RPMI8226 (cell line): ENCODE results near the gene MAP4K3.

Experiments used
- DNase-seq: peaks from one replicate; pipeline ENCODE4 v3.0.0-alpha.2; 2015

The MAP4K3 gene

DNA sequence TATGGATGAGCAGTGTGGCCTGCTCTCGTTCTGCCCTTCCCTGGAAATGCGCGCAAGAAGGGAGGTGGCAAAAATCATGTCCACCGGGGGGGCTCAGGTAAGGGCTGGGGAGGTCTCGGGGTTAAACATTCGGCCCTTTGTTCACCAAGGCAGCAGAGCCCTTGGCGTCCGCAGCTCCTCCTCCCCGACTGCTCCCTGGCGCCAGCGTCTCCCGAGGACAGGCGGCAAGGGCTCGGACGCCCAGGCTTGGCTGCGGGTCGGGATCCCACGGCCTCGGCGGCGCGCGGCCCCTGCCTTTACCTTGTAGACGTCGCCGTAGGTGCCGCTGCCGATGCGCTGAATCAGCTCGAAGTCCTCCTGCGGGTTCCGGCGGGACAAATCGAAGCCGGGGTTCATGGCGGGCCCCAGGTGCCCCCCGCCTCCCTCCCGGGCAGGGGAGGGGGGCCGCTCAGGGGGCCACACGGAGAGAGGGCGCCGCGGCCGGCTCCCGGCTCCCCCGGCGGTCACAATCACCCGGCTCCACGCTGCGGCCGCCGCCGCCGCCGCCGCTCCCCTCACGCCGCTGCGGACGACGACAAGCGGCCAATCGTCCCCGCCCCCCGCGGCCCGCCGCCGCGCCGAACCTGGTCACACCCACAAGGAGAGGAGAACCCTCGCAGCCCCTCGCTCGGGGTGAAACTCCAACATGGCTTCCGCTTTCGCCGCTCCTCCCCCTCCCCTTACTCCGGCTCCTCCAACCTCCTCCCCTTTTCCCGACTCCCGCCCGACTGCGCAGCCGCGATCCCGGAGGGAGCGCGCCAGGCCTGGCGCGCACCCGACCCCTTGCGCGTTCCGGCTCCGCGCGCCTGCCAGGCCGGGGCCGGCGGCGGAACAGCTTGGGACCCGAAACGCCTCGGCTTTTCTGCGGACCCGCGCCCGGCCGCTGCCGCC, at the start of gene MAP4K3:
TSS of gene MAP4K3 (minus strand) at position 694 of the 930 bp plus-strand sequence. CDS start at position 396, 298 bp downstream.
- peak; percentile 84 for DNase-seq

DNA sequence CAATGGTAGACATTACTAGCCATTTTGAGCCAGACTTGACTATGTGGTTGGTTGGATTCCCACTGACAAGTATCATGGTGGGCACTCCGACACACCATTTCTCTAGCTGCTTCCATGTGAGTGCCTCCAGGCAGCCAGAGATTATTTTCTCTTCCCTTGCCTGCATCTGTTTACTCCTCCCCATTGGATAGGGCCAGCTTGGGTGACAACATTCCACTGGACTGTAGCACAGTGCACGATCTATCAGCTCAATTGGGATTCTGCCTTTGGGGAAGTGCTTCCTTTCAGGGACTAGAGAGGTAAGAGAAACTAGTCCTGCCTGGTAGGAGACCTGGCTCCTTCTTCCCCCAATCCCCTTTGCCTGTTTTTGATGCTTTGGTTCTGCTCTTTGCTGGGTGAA, 49.0 kb upstream of the MAP4K3 start:
- no peak for DNase-seq

DNA sequence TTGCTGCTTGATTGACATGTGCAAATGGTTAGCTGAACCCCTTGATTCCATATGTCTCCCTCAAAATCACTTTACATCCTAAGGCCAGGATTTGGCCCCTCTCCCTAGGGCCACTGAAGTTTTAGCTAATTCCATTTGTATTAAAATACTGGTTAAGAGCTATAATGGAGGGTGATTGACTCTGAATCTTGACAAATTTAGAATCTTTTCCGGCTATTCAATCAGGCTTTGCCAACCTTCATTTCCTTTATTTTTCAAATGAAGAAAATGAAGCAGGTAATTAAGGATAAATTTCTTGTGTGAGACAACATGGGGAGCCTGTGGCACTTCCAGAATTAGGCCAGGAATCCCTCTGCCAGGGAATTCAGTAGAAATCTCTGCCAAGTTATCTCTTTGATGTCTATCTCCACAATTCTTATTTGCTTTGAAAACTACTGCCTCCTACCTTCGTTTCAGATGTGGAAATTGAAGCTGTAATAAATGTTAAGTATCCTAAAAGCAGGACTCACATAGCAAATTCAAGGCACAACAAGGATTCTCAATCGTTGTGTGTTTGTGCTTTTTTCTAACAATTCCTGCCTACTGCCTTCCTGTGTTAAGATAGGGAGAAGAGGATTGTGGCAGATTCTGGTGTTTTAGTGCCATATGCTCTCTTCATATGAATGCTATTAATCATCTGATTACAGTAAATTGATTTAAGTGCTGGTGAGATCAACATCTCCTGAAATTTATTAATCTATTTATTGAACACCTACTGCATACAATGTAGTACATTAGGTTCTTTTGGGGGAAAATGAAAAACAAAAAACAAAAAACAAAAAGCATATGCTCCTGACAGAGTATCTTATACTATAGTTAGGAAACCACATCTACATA, 47.8 kb upstream of the MAP4K3 start:
- no peak for DNase-seq

DNA sequence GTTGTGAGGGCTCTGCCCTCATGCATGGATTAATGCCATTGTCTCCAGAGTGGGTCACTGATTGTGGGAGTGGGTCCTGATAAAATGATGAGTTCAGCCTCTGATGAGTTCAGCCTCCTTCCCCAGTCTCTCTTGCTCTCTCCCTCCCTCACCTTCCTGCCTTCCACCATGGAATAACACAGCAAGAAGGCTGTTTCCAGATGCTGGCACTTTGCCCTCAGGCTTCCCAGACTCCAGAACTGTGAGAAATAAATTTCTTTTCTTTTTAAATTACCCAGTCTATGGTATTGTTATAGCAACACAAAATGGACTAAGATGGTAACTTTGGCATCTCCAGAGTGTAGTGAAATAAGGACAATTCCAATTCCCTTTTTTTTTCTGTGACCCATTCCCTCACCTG, 47.1 kb upstream of the MAP4K3 start:
- no peak for DNase-seq

DNA sequence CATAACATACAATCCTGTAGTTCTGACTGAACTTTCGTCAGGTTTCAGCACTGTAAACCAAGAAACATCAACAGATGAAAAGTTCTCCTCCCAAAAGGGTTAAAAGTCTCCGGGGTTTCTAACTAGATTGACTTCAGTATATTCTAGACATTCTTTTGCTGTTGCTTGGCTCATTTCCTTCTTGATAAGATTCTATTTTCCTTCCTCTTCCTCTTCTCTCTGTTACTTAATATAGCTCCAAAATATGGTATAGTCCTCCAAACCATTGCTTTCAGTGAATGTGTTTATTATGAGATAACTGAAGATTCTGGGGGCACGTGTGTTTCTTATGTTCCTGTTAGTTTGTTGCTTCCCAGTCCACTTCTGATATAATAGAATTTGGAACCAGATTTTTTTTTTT, 46.4 kb upstream of the MAP4K3 start:
- DNase-seq = no peak

DNA sequence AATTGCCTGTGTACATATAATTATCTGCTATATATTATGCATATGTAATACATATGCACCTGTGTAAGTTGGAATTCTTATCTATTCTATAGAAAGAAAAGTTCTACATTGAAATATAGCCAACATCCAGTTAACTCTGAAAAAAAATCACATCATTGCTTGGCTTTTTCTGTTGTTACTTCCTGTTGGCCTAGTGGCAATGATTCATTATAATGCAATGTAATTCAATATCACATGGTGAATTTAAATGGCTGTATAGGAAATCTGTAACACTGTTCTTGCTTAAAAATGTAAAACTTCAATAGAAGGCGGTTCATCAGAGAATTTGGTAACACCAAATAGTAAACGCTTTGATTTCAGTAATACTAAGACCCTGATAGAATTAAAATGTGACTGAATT, 44.5 kb upstream of the MAP4K3 start:
- DNase-seq = no peak

DNA sequence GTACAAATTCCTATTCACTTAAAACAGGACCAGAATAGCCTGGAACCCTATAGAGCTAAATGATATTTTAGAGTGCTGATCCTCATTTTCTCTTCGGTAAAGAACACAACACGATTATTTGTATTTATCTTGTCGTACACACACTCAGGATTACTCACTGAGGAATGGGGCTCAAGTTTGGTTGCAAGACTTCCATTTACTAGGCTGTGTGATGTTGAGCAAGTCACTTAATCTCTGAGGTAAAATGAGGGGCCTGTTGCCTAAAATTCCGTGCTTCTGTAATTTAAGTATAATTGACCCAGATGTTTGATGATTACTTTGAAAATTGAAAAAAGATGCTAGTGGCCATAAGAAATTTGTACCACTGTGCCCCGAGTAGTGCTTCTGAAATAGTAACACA, 42.6 kb upstream of the MAP4K3 start:
- DNase-seq = no peak

DNA sequence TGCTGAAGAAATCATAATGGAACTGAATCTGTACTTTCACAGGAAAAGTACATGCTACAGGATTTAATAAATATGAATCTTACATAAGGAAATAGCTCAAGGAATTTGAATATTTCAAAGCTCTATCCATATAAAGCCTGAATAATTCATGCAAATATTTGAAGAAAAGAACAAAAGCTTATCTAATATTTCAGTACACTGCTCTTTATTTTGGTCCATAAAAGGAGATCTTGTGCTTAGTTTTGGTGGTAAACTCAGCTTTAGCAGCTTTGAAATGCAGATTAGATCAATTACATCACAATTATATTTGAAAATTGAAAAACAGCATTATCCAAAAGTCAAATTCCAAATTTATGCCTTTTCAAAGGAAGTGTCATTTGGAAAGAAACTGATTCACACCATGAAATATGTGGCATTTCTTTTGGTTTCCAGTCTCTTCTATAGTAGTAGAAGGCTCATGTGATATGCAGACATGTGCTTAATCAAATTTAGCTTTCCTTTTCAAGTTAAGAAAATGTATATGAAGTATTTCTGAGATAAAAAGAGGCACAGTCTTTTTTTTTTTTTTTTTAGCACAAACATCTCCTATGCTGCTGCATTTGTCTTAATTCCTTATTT, 42.1 kb upstream of the MAP4K3 start:
- DNase-seq = no peak

DNA sequence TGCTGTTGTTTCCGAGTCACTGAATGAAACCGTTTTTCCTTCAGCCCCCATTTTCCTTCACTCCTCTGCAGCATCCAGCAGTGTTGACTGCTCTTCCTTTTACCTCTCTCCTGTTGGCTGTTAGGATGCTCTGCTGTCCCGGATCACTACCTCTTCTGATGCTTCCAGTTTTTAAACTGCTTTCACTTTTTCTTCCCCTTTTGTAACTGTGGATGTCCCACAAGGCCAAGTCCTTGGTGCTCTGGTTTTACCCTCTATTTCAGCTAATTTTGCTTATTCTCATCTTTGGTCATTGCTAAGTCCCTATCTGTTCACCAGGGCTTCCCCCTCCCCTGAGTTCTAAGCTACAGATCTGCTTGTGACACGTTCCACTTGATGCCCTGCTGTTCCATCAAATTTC, 39.4 kb upstream of the MAP4K3 start:
- DNase-seq = no peak

DNA sequence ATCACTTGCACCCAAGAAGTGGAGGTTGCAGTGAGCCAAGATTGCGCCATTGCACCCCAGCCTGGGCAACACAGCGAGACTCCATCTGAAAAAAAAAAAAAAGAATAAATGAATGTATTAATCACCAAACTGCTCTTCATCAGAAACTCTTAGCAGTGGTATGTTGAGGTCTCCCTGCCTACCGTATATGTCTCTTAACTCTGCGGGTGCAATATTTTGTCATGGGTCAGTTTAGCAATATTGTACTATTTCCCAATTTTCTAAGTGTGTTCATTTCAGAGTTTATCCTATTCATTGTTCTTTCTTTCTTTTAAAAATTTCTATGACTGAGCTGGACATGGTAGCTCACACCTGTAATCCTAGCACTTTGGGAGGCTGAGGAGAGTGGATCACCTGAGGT, 37.9 kb upstream of the MAP4K3 start:
- no peak for DNase-seq

DNA sequence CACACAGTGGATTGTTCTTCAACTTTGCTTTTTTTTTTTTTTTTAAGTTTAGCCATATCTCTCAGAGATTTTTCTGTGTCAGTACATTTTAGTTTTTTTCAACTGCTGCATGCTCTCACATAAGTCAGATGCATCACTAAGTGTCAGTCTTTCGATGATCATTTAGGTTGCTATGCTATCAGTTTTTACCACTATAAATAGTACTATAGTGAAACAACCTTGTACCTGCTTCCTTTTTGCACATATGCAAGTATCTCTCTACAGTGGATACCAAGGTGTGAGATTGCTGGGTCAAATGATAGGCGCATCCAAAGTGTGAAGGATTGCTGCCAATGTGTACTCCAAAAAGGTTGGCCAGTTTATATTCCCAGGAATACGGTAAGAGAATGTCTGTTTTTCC, 33.5 kb upstream of the MAP4K3 start:
- no peak for DNase-seq

DNA sequence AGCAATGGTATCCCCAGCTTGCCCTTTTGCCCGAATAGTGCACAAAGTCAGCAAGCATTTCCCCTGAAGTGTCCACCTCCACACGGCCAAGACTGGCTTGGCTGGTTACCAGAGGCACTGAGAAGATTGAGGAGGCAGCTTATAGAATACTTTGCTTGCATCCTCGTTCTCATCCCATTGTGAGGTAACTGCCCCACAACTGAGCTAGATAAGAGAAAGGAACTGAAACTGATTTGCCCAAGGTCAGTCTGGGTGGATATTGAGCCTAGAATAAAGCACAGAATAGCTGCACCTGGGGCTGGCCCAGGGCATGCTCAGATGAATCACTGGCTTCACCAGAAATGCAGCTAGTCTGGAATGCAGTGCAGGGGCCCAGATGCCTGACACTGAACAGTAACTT, 32.7 kb upstream of the MAP4K3 start:
- DNase-seq = peak; percentile 85

DNA sequence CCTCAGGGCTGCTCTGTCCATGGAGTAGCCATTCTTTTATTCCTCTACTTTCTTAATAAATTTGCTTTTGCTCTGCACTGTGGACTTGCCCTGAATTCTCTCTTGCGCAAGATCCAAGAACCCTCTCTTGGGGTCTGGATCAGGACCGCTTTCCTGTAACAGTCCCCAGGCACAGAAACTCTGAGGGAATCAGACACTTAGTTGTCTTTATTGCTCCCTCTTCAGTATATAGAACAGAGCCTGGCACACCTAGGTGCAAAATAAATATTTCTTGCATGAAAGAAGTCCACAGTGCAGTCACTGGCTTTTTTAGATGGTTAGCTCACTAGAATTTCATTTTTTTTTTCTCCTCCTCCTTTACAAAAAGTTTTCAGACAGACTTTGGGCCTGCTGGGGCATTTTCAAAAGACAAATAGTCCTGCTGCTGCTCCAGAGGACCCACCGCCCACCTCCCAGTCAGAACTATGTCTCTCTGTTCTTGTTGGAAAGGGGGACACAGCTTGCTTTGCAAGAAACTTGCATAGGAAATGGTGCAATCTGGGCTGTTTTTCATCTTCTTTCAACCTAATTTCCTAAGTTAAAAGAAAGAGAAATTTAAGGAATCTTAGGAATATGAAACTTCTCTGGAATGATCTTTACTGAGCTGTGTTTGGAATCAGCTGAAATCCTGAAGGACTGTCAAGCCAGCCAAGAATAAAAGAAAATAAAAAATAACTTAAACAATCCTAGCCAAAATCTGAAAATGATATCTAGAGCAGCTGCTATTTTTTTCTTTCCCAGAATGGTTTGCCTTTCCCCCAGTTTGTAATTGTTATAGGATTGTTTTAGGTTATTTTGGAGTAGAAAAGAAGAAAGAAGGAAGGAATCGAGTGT, 31.7 kb upstream of the MAP4K3 start:
- no peak for DNase-seq

DNA sequence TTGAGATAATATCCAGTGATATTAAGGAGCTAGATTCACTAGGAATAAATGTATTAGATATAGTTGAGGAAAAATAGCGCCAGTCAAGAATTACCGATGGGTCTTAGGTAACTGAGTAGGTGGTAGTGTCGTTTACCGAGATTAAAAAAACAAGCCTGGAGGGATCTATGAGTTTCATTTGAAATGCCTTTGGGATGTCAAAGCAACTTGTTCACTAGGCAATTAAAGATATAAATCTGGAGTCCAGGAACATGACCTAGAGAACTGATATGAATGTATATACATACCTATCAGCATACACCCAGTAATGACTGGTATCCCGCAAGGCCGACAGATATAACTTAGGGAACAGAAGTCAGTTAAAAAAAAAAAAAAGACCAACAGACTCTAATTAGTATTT, 29.2 kb upstream of the MAP4K3 start:
- no peak for DNase-seq

DNA sequence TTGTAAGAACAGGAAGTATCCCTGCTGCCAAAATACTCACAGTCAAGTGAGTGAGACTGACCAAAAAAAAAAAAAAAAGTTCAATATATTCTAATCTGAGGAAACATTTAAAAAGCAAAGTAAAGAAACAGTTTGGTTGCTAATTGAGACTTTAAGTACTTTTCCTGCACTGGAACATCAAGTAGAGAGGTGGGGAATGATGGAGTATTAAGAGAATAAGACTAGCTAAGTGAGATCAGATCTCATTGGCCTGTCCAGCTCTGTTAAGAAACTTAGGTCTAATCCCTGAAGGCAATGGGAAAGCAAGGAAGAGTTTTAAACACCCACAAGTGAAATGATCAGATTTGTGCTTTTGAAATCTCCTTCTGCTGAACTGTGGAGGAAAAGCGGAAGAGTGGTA, 27.8 kb upstream of the MAP4K3 start:
- DNase-seq = no peak

DNA sequence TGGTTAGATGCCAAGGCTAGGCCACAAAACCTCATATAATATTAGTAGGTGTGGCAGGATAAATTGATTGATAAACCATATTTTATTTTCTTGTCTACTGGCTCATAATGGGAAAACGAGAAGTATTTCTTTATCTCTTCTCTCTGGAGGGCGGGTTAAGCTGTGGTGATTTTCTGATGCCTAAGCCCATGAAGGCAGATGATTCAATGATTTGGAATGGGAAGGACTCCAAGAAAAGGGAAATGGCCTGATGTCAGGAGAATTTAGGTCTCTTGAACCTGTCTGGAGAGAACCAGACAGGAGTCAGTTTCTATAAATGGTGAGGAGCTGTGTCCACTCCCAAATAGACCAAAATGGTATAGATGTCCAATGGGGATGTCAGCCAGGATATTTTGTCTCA, 18.7 kb upstream of the MAP4K3 start:
- DNase-seq = no peak

DNA sequence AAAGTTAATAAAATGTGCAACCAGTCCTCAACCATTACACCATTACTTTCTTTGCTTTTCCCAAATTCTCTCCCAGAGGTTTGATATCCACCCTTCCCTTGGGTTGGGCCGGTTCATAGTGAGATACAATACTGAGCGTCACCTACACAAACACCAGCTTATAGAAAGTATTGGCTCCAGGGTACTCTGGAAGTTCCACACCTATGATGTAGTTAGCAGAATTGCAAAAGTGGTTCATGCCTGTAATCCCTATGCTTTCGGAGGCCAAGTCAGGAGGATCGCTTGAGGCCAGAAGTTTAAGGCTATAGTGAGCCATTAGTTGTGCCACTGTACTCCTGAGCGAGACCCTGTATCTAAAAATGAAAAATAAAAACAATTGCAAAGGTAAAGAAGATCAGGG, 15.3 kb upstream of the MAP4K3 start:
- no peak for DNase-seq

DNA sequence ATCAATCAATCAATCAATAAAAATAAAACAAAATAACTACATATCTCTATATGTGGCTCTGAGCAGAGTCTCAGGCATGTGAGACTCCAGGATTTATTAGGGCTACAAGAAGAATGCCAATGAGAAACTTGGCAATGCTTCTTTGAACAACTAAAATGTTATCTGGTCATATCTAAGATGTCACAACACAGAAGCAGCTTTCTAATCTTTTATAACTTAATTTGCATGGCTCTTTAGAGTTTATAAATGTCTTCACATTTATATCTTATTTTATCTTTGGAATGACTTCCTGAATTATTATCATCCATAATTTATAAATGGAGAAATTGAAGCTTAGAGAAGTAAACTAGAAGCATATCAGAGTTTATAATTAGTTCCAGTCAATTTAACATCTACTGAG, 14.9 kb upstream of the MAP4K3 start:
- no peak for DNase-seq

DNA sequence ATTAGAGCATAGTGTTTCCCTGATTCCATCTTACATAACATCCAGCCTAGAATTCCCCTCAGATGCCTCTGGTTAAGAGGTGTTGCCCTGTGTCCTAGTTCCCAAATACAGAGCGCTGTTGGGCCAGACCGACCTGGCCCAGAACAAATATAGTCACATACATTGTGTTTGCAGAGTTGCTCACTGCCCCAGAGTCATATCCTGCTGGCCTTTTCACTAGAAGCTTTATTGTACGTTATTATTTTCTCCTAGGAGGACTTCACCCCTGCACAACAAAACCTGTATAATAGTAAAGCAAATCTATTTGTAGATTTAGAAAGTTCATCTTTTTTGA, 11.1 kb upstream of the MAP4K3 start:
- no peak for DNase-seq

DNA sequence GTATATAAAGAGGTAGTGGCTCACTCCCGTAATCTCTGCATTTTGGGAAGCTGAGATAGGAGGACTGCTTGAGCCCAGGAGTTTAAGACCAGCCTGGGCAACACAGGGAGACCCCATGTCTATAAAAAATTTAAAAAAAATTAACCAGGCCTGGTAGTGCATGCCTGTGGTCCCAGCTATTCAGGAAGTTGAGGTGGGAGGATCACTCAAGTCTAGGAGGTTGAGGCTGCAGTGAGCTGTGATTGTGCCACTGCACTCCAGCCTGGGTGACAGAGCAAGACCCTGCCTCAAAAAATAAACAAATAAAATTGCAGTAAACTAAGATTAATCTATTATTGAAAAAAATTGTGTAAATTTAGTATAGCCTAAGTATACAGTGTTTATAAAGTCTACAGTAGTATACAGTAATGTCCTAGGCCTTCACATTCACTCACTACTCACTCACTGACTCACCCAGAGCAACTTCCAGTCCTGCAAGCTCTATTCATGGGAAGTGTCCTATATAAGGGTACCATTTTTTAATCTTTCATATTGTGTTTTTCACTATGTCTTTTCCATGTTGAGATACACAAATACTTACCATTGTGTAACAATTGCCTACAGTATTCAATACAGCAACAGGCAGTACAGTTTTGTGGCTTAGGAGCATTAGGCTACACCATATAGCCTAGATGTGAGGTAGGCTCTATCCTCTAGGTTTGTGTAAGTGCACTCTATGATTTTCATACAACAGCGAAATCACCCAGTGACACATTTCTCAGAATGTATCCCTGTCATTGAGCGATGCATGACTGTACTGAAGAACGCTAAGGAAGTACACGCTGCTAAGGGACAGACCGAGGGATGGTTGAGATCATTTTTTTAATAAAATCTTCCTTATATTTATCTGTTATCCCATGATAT, 10.4 kb upstream of the MAP4K3 start:
- DNase-seq = no peak

DNA sequence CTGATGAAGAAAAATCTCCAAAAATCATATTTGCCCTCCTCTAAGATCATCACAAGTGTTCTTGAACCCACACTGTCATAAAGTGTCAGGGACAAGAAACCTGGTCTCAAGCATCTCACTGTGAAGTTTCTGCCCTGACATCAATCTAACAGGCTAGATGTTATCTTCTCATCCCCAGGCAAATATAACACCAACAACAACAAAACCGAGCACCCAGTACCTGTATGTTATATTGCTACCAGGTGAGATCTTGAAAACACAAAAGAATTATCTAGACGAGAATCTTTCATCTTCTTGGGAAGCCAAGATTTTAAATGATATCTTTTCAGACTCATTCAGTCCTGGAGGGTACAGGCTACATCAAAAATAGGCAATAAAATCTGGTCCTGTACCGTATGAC, 8.8 kb upstream of the MAP4K3 start:
- no peak for DNase-seq

DNA sequence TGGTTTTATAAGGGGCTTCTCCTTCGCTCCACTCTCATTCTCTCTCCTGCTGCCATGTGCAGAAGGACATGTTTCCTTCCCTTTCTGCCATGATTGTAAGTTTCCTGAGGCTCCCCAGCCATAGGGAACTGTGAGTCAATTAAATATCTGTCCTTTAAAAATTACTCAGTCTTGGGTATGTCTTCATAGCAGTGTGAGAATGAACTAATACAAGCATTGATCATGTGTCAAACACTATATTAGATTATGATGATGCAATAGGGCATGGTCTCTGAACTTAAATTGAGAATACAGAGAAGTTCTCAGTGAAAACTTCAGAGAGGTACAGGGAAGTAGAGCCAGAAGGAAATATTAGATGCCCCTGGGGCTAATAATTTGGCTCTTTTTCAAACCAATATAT, 5.9 kb upstream of the MAP4K3 start:
- DNase-seq = no peak
